Naive thymus-derived CD8-positive, alpha-beta T cell (primary cell): Measurements from ENCODE around the gene KDM2A. TPM values are rescaled to one million over a fixed set of nuclear protein-coding genes. Genes with fewer than 3 reads are reported as not detected.
"Not testable (repeated sequence)": the region's sequence is repeated elsewhere in the genome, so short reads cannot be mapped to it uniquely, and the experiment has no call there.

Source experiments
- ATAC-seq, 2 donors: fragments of 150-1000 bp; cut with Tn5 transposase in 1 of 2; sonication (Bioruptor Pico), chemical (Tn5 transposase) in 1 of 2; 1 replicate in 1 of 2; 2 replicates in 1 of 2; pipeline ENCODE4 v1.10.0; 2021; ENCODE audit warnings: mild to moderate bottlenecking in 2 of 2, moderate library complexity in 2 of 2
- POLR2A ChIA-PET: fragments of 350-600 bp; sonication (Branson Sonifier 250); formaldehyde crosslinking; loops from one replicate; lab custom pipeline; 2021; ENCODE audit warnings: antibody characterized with exemption; lab: Charles Lee
- DNase-seq, 10 donors: peaks; one replicate each; pipeline versions ENCODE4 v3.0.0 to v3.0.0-alpha.2; 2020 to 2022
- H3K27ac Mint-ChIP-seq, 10 donors: one replicate each; pipeline ENCODE4 v1.8.0; 2020 to 2022; ENCODE audit warnings: mild to moderate bottlenecking in 10 of 10, mixed read lengths in 10 of 10, moderate library complexity in 4 of 10, inconsistent platforms in 1 of 10
- H3K27me3 Mint-ChIP-seq, 5 donors: one replicate each; pipeline ENCODE4 v1.8.0; 2021 to 2022; ENCODE audit warnings: mixed read lengths in 5 of 5
- H3K36me3 Mint-ChIP-seq, 3 donors: one replicate each; pipeline ENCODE4 v1.8.0; 2020 to 2022; ENCODE audit warnings: mixed read lengths in 3 of 3, mild to moderate bottlenecking in 2 of 3, inconsistent platforms in 1 of 3
- H3K4me1 Mint-ChIP-seq, 4 donors: one replicate each; pipeline ENCODE4 v1.8.0; 2021 to 2022; ENCODE audit warnings: mixed read lengths in 4 of 4
- H3K4me3 Mint-ChIP-seq, 10 donors: one replicate each; pipeline ENCODE4 v1.8.0; 2020 to 2022; ENCODE audit warnings: mild to moderate bottlenecking in 10 of 10, mixed read lengths in 10 of 10, moderate library complexity in 6 of 10, inconsistent platforms in 1 of 10
- H3K9me3 Mint-ChIP-seq, 9 donors: one replicate each; pipeline ENCODE4 v1.8.0; 2020 to 2022; ENCODE audit warnings: mixed read lengths in 9 of 9, mild to moderate bottlenecking in 3 of 9, inconsistent platforms in 1 of 9, moderate library complexity in 1 of 9
- polyA plus RNA-seq, 3 donors: library from polyadenylated mRNA; unstranded; fragments of 300-500 nt; fragmentation: Illumina TruSeq; gene quantifications; one replicate each; pipeline ENCODE4 v1.2.3, GENCODE V29; 2021
- total RNA-seq, 8 experiments: library from RNA in 2 of 8; stranded (reverse) in 2 of 8; gene quantifications; one replicate each; pipeline ENCODE4 v1.2.3 and lab custom pipeline; 2021 to 2026

KDM2A gene
- total and polyA plus RNA-seq, 5 experiments from 2014 or later = 8.0 to 280 (median 12.9) TPM

DNA sequence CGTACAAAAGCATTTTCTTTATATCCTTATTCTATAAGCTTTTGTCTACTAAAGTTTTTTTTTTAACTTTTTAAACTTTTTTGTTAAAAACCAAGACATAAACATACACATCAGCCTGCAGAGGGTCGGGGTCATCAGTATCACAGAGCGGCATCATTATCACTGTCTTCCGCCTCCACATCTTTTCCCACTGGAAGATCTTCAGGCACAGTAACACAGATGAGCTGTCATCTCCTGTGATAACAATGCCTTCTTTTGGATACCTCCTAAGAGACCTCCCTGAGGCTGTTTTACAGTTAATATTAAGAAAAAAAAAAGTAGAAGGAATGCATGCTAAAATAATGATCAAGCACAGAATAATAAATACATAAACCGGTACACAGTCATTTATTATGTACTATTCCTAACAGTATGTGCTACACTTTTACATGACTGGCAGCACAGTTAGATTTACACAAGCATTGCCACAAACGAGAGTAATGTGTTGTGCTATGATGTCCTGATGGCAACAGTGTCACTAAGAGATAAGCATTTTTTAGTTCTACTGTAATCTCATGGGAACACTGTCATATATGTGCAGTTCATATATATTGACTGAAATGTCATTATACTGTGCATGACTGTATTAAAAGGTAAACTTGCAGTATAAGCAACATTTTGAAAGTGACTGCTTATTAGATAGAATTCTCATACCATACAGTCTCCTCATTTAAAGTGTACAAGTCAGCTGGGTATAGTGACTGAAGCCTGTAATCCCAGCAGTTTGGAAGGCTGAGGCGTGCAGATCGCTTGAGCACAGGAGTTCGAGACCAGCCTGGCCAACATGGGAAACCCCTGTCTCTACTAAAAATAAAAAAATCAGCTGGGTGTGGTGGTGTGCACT is 58.6 kb downstream of the KDM2A start:
- ATAC-seq = no peak
- Mint-ChIP-seq H3K36me3 (peaks cover 0 to 71% (median 5%) of the 10 kb centered on the region in 3 donors), H3K27ac (peak overlapping the region in 3 of 10 donors; percentile 27 to 51 (median 43))

DNA sequence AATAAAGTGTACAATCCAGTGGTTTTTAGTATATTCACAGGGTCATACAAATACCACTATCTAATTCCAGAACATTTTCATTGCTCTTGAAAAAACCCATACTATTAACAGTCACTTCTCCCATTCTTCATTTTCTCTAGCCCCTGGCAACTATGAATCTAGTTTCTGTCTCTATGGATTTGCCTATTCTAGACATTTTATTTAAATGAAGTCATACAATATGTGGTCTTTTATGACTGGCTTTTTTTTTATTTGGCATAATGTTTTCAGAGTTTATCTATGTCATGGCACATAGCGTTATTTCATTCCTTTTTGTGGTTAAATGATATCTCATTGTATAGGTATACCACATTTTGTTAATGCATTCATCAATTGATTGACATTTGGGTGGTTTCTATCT is 59.4 kb downstream of the KDM2A start:
- POLR2A ChIA-PET = interaction anchor here (1.0 kb wide), 1 partner anchor 8 kb away, joined by 3 read pairs; no protein-coding TSS in a partner anchor
- Mint-ChIP-seq H3K4me1 (peaks cover 11 to 34% (median 27%) of the 10 kb centered on the region in 4 donors), H3K9me3 (no peaks in the 10 kb centered on the region), H3K27me3 (no peaks in the 10 kb centered on the region), H3K4me3 (no peak overlapping the region), H3K27ac (peak overlapping the region in 3 of 10 donors; percentile 20 to 55 (median 51)), H3K36me3 (peaks cover 0 to 77% (median 10%) of the 10 kb centered on the region in 3 donors)
- no peak for DNase-seq
- ATAC-seq = no peak

More for the DNA sequence above, 58.6 kb downstream of the KDM2A start:
- no peak overlapping the region for H3K4me3 Mint-ChIP-seq
- no peaks in the 10 kb centered on the region for H3K9me3 Mint-ChIP-seq
- no peak for DNase-seq
- POLR2A ChIA-PET = interaction anchor here (1.0 to 1.5 kb wide), 2 partner anchors 9 to 12 kb away, joined by 3 read pairs; no protein-coding TSS in a partner anchor
- no peaks in the 10 kb centered on the region for H3K27me3 Mint-ChIP-seq
- peaks cover 11 to 35% (median 27%) of the 10 kb centered on the region in 4 donors for H3K4me1 Mint-ChIP-seq

DNA sequence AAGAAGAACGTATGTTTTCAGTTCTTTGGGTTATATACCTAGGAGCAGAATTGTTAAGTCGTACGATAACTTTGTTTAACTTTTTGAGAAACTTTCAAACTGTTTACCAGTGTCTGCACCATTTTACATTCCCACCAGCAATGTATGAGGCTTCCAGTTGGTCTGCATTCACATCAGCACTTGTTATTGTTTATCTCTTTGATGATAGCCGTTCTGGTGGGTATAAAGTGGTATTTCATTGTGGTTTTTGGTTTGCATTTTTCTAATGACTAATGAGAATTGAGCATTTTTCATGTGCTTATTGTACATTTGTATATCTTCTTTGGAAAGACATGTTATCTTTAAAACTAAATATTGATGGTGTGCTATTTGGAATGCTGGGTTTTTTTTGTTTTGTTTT is 59.8 kb downstream of the KDM2A start:
- no peaks in the 10 kb centered on the region for H3K9me3 Mint-ChIP-seq
- ATAC-seq (no peak), DNase-seq (no peak)
- no peak overlapping the region for H3K4me3 Mint-ChIP-seq
- H3K4me1 Mint-ChIP-seq = peaks cover 11 to 34% (median 27%) of the 10 kb centered on the region in 4 donors
- H3K27ac Mint-ChIP-seq = peak overlapping the region in 2 of 10 donors; percentile 49 to 51
- POLR2A ChIA-PET = no interaction called here
- H3K27me3 Mint-ChIP-seq = no peaks in the 10 kb centered on the region
- peaks cover 0 to 77% (median 10%) of the 10 kb centered on the region in 3 donors for H3K36me3 Mint-ChIP-seq

DNA sequence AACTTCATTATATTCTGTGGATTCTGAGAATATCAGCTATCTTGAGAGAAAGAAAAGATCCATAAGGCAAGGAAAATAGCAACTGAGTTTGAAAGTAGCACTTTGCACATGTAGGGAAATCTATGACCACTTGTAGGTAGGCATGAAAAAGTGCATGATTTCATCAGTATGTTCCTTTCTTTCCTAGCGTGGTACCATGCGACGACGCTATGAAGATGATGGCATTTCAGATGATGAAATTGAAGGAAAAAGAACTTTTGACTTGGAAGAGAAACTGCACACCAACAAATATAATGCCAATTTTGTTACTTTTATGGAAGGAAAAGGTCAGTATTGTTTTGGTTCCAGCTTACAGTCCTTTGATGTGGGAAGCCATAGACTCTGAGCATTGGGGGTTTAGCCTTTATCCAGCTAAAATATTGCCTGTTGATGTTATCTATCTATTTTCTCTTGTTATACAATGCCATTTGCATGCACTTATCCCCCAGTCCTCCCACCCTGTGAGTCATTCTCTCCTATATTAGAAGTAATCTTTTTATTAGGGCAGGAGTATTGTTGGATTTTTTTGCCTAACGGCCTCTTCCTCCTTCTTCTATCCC is 60.9 kb downstream of the KDM2A start:
- Mint-ChIP-seq H3K4me3 (no peak overlapping the region), H3K9me3 (no peaks in the 10 kb centered on the region), H3K36me3 (peaks cover 0 to 82% (median 13%) of the 10 kb centered on the region in 3 donors), H3K4me1 (peaks cover 9 to 29% (median 24%) of the 10 kb centered on the region in 4 donors), H3K27ac (peak overlapping the region in 2 of 10 donors; percentile 13 to 35), H3K27me3 (no peaks in the 10 kb centered on the region)
- ATAC-seq = no peak
- POLR2A ChIA-PET = no interaction called here
- DNase-seq = no peak

DNA sequence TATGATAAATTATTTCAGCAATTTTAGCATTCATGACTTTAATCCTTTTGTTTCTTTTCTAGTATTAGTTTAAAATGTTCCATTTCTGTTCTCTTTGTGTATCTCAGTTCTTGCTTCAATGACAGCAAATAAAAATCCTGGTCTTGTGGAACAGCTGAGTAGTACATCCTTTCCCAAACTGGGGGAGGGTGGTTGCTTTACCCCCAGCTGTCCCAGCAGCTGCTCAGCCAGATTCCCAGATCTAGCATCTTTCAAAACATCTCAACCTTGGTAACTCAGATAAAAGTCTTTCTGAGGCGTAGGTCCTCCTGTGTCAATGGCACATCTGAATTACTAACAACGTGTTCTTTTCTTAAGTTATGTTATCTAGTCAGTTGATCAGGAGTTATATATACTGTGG is 75.0 kb downstream of the KDM2A start:
- Mint-ChIP-seq H3K36me3 (peaks cover 0 to 39% (median 3%) of the 10 kb centered on the region in 3 donors), H3K9me3 (no peaks in the 10 kb centered on the region), H3K27ac (peak overlapping the region in 2 of 10 donors; percentile 25 to 33), H3K4me3 (no peak overlapping the region), H3K4me1 (peaks cover 4 to 12% (median 6%) of the 10 kb centered on the region in 4 donors), H3K27me3 (no peaks in the 10 kb centered on the region)
- no peak for DNase-seq
- POLR2A ChIA-PET = no interaction called here
- no peak for ATAC-seq

DNA sequence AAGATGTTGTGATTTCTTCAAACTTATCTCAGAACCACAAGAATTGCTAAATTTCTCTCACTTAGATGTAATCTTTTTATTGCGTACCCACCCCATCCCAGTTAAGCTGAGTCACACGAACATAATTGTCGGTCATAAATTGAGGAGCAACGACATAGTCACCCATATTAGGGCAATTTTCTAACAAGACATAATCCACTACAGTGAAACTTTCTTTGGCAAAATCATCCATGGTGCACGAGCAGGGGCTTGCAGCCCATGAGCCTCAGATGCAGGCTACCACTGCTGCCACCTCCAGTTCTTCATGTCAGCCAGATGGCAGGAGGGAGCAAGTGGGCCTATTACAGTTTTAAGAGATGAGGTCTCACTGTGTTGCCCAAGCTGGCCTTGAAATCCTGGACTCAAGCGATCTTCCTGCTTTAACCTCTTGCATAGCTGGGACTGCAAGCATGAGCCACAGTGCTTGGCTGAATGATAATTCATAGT is 77.0 kb downstream of the KDM2A start:
- Mint-ChIP-seq H3K27ac (peak overlapping the region in 1 of 10 donors; percentile 39), H3K36me3 (peaks cover 0 to 51% (median 3%) of the 10 kb centered on the region in 3 donors), H3K9me3 (no peaks in the 10 kb centered on the region), H3K4me1 (peaks cover 0 to 6% (median 2%) of the 10 kb centered on the region in 4 donors), H3K27me3 (no peaks in the 10 kb centered on the region), H3K4me3 (no peak overlapping the region)
- no peak for DNase-seq
- POLR2A ChIA-PET = no interaction called here
- no peak for ATAC-seq

DNA sequence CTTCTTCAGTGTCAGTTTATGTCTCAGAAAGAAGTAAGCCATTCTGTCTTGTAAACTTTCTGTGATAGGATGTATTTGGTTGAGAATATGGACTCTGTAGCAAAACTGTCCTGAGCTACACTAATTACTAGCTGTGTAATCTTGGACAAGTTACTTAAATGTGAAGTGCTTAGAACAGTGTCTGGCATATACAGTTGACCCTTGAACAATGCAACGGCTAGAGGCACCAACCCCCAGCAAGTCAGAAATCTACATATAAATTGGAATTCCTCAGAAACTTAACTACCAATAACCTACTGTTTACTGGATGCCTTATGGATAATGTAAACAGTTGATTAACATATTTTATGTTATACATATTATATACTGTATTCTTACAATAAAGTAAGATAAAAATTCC is 78.5 kb downstream of the KDM2A start:
- DNase-seq (no peak), ATAC-seq (no peak)
- Mint-ChIP-seq H3K27me3 (no peaks in the 10 kb centered on the region), H3K9me3 (no peaks in the 10 kb centered on the region), H3K36me3 (peaks cover 0 to 56% (median 5%) of the 10 kb centered on the region in 3 donors), H3K27ac (peak overlapping the region in 2 of 10 donors; percentile 8 to 79), H3K4me1 (peaks cover 0 to 6% (median 2%) of the 10 kb centered on the region in 4 donors), H3K4me3 (no peak overlapping the region)
- POLR2A ChIA-PET = interaction anchor here (0.6 kb wide), 1 partner anchor 83 kb away, joined by 3 read pairs; no protein-coding TSS in a partner anchor

DNA sequence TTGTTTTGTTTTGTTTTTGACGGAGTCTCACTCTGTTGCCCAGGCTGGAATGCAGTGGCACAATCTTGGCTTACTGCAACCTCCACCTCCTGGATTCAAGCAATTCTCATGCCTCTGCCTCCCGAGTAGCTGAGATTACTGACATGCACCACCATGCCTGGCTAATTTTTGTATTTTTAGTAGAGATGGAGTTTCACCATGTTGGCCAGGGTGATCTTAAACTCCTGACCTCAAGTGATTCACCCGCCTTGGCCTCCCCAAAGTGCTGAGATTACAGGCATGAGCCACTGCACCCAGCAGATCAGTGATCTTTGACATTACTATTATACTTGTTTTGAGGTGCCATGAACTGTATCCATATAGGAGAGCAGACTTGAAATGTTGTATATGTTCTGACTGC is 79.7 kb downstream of the KDM2A start:
- Mint-ChIP-seq H3K27ac (peak overlapping the region in 4 of 10 donors; percentile 40 to 84 (median 62)), H3K36me3 (peaks cover 0 to 59% (median 5%) of the 10 kb centered on the region in 3 donors)
- H3K27me3 Mint-ChIP-seq, POLR2A ChIA-PET, H3K4me3 Mint-ChIP-seq, ATAC-seq, H3K9me3 Mint-ChIP-seq, DNase-seq, H3K4me1 Mint-ChIP-seq: not testable (repeated sequence)

DNA sequence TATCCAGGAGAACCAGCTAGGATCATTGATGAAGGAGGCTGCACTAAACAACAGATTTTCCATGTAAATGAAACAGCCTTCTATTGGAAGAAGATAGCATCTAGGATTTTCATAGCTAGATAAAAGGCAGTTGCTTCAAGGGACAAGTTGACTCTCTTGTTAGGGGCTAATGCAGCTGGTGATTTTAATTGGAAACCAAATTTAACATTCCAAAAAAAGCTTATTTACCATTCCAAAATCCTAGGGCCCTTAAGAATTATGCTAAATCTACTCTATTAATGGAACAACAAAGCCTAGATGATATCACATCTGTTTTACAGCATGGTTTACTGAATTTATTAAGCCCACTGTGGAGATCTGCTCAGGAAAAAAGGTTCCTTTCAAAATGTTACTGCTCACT is 80.7 kb downstream of the KDM2A start:
- no peaks in the 10 kb centered on the region for H3K9me3 Mint-ChIP-seq
- H3K4me3 Mint-ChIP-seq = no peak overlapping the region
- H3K27me3 Mint-ChIP-seq = no peaks in the 10 kb centered on the region
- H3K36me3 Mint-ChIP-seq = peaks cover 0 to 55% (median 5%) of the 10 kb centered on the region in 3 donors
- ATAC-seq (no peak), DNase-seq (no peak)
- H3K4me1 Mint-ChIP-seq = peaks cover 0 to 4% (median under 1%) of the 10 kb centered on the region in 4 donors
- POLR2A ChIA-PET = no interaction called here
- peak overlapping the region in 5 of 10 donors; percentile 3 to 84 (median 40) for H3K27ac Mint-ChIP-seq

DNA sequence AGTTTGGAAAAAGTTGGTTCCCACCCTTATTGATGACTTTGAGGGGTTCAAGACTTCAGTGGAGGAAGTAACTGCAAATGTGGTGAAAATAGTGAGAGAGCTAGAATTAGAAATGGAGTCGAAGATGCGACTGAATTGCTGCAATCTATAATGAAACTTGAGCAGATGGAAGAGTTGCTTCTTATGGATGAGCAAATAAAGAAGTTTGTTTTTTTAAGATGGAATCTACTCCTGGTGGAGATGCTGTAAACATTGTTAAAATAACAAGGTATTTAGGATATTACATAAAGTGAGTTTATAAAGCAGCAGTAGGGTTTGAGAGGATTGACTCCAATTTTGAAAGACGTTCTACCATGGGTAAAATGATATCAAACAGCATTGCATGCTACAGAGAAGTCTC is 83.0 kb downstream of the KDM2A start:
- Mint-ChIP-seq H3K4me1 (peaks cover 0 to 2% (median 0%) of the 10 kb centered on the region in 4 donors), H3K27me3 (no peaks in the 10 kb centered on the region), H3K36me3 (peaks cover 0 to 61% (median 3%) of the 10 kb centered on the region in 3 donors), H3K4me3 (no peak overlapping the region), H3K9me3 (no peaks in the 10 kb centered on the region), H3K27ac (peak overlapping the region in 3 of 10 donors; percentile 1 to 35 (median 7))
- DNase-seq (no peak), ATAC-seq (no peak)
- POLR2A ChIA-PET = no interaction called here

DNA sequence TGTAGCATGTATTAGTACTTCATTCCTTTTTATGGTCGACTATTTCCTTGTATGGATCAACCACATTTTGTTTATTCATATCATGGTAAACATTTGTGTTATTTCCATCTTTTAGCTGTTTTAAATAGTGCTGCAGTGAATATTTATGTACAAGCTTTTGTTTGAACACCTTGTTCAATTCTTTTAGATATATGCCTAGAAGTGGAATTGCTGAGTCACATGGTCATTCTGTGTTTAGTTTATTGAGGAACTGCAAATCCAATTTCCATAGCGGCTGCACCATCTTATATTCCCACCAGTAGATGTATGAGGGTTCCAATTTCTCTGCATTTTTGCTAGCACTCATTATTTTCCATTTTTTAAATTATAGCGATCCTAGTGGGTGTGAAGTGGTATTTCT is 85.8 kb downstream of the KDM2A start:
- Mint-ChIP-seq H3K9me3 (no peaks in the 10 kb centered on the region), H3K27me3 (no peaks in the 10 kb centered on the region), H3K27ac (no peak overlapping the region), H3K36me3 (peaks cover 0 to 59% (median 5%) of the 10 kb centered on the region in 3 donors), H3K4me3 (no peak overlapping the region), H3K4me1 (no peaks in the 10 kb centered on the region)
- ATAC-seq = no peak
- no peak for DNase-seq
- POLR2A ChIA-PET = interaction anchor here (0.5 kb wide), 1 partner anchor 9 kb away, joined by 3 read pairs; no protein-coding TSS in a partner anchor

DNA sequence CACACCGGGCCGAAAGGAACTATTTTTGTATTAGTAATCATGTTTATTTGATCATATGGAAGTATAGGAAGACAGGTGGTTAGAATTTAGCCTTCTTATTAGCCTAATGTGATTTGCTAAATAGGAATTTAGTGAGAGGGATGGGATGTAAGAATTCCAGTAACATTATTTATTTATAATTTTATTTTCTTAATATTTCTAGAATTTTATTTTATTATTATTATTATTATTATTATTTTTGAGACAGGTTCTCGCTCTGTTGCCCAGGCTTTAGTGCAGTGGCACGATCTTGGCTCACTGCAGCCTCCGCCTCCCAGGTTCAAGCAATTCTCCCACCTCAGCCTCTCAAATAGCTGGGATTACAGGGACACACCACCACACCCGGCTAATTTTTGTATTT is 90.2 kb downstream of the KDM2A start:
- H3K36me3 Mint-ChIP-seq = peaks cover 0 to 71% (median 2%) of the 10 kb centered on the region in 3 donors
- H3K27me3 Mint-ChIP-seq, ATAC-seq, DNase-seq, H3K9me3 Mint-ChIP-seq, H3K4me3 Mint-ChIP-seq, POLR2A ChIA-PET: not testable (repeated sequence)
- H3K27ac Mint-ChIP-seq = peak overlapping the region in 1 of 10 donors; percentile 31
- H3K4me1 Mint-ChIP-seq = peaks cover 2 to 20% (median 18%) of the 10 kb centered on the region in 4 donors
